Trophoblast cell (in vitro differentiated cells and primary cell): Measurements from ENCODE around the gene C16orf90. TPM values are rescaled to one million over a fixed set of nuclear protein-coding genes. Genes with fewer than 3 reads are reported as not detected.

ENCODE experiments used
- DNase-seq, 2 donors: peaks; one replicate each; pipeline ENCODE4 v3.0.0-alpha.2; 2016
- H2AFZ ChIP-seq: 2 replicates; pipeline ENCODE4 v1.6.1; 2013; ENCODE audit warnings: low read length, moderate library complexity, mild to moderate bottlenecking; ENCODE audit not compliant: insufficient read depth, poor library complexity
- H2AK5ac ChIP-seq: 2 replicates; pipeline ENCODE4 v1.6.1; 2013; ENCODE audit warnings: mild to moderate bottlenecking, low read length
- H2BK120ac ChIP-seq: 2 replicates; pipeline ENCODE4 v1.6.1; 2013; ENCODE audit warnings: low read length, mild to moderate bottlenecking, moderate library complexity; ENCODE audit not compliant: insufficient read depth, poor library complexity
- H2BK12ac ChIP-seq: 2 replicates; pipeline ENCODE4 v1.6.1; 2013; ENCODE audit warnings: mild to moderate bottlenecking, low read length, moderate library complexity
- H2BK5ac ChIP-seq: 2 replicates; pipeline ENCODE4 v1.6.1; 2013; ENCODE audit warnings: low read length, low read depth, moderate library complexity, mild to moderate bottlenecking; ENCODE audit not compliant: poor library complexity
- H3K14ac ChIP-seq: 2 replicates; pipeline ENCODE4 v1.6.1; 2013; ENCODE audit warnings: mild to moderate bottlenecking, low read length
- H3K18ac ChIP-seq: 2 replicates; pipeline ENCODE4 v1.6.1; 2013; ENCODE audit warnings: mild to moderate bottlenecking, low read length
- H3K23ac ChIP-seq: 2 replicates; pipeline ENCODE4 v1.6.1; 2013; ENCODE audit warnings: low read length
- H3K27ac ChIP-seq: 2 replicates; pipeline ENCODE4 v1.5.1; 2013; ENCODE audit warnings: low read depth, mild to moderate bottlenecking, inconsistent platforms, low read length, moderate library complexity
- H3K27me3 ChIP-seq: 2 replicates; pipeline ENCODE4 v1.6.1; 2013; ENCODE audit warnings: inconsistent platforms, mild to moderate bottlenecking, low read length, moderate library complexity; ENCODE audit not compliant: insufficient read depth
- H3K36me3 ChIP-seq, 2 experiments: 1 replicate in 1 of 2; 2 replicates in 1 of 2; pipeline ENCODE4 v1.6.1; 2013; ENCODE audit warnings: low read length in 2 of 2, mild to moderate bottlenecking in 2 of 2, moderate library complexity in 1 of 2; ENCODE audit not compliant: insufficient read depth in 2 of 2, control insufficient read depth in 1 of 2
- H3K4ac ChIP-seq: 2 replicates; pipeline ENCODE4 v1.6.1; 2013; ENCODE audit warnings: low read depth, mild to moderate bottlenecking, low read length, moderate library complexity
- H3K4me1 ChIP-seq, 2 experiments: 1 replicate in 1 of 2; 2 replicates in 1 of 2; pipeline ENCODE4 v1.6.1; 2013; ENCODE audit warnings: low read length in 2 of 2, mild to moderate bottlenecking in 2 of 2, moderate library complexity in 1 of 2; ENCODE audit not compliant: insufficient read depth in 2 of 2, control insufficient read depth in 1 of 2
- H3K4me2 ChIP-seq: 2 replicates; pipeline ENCODE4 v1.6.1; 2013; ENCODE audit warnings: inconsistent platforms, mild to moderate bottlenecking, low read length, moderate library complexity
- H3K4me3 ChIP-seq: 2 replicates; pipeline ENCODE4 v1.5.1; 2013; ENCODE audit warnings: mild to moderate bottlenecking, low read depth, low read length, inconsistent platforms
- H3K79me1 ChIP-seq: one replicate; pipeline ENCODE4 v1.6.1; 2013; ENCODE audit warnings: low read length
- H3K79me2 ChIP-seq: 2 replicates; pipeline ENCODE4 v1.6.1; 2013; ENCODE audit warnings: low read length, mild to moderate bottlenecking; ENCODE audit not compliant: control insufficient read depth, insufficient read depth, poor library complexity
- H3K9ac ChIP-seq: 2 replicates; pipeline ENCODE4 v1.6.1; 2013; ENCODE audit warnings: mild to moderate bottlenecking, low read length
- H3K9me3 ChIP-seq: 2 replicates; pipeline ENCODE4 v1.6.1; 2013; ENCODE audit warnings: low read depth, mild to moderate bottlenecking, control low read depth, inconsistent platforms, low read length; ENCODE audit not compliant: insufficient read depth
- H4K12ac ChIP-seq: 2 replicates; pipeline ENCODE4 v1.6.1; 2013; ENCODE audit warnings: low read depth, mild to moderate bottlenecking, low read length, moderate library complexity
- H4K8ac ChIP-seq: 2 replicates; pipeline ENCODE4 v1.6.1; 2013; ENCODE audit warnings: low read depth, mild to moderate bottlenecking, low read length, moderate library complexity
- H4K91ac ChIP-seq: one replicate; pipeline ENCODE4 v1.6.1; 2013; ENCODE audit warnings: low read depth, mild to moderate bottlenecking, low read length, moderate library complexity
- WGBS: extraction: QIAGEN DNeasy Blood & Tissue Kit; methylation state at CpG from one replicate; pipeline ENCODE4 v1.1.7; 2013; ENCODE audit warnings: missing lambda C conversion rate; ENCODE audit not compliant: insufficient read length, insufficient coverage; ENCODE audit errors: extremely low coverage; 5-methylcytosine and 5-hydroxymethylcytosine counted together
- polyA plus RNA-seq: library from polyadenylated mRNA; stranded (reverse); fragments of 200-250 nt; gene quantifications from 2 replicates; pipeline ENCODE4 v1.2.3, GENCODE V29; 2013

The C16orf90 gene
- polyA plus RNA-seq, result not detected in 2 replicates

- Histone ChIP-seq H3K27me3 (no peaks in the 10 kb centered on the region), H3K36me3 (no peaks in the 10 kb centered on the region), H3K9me3 (no peaks in the 10 kb centered on the region), H3K4me3 (no peak within 1 kb of the TSS), H3K4me1 (no peaks in the 10 kb centered on the region), H4K8ac (no peak within 1 kb of the TSS), H3K18ac (no peak within 1 kb of the TSS), H3K27ac (no peak within 1 kb of the TSS), H2AK5ac (no peak within 1 kb of the TSS), H3K14ac (no peak within 1 kb of the TSS), H3K23ac (no peak within 1 kb of the TSS), H3K4ac (no peak within 1 kb of the TSS), H2BK120ac (no peak within 1 kb of the TSS), H2AFZ (no peak within 1 kb of the TSS), H4K12ac (no peak within 1 kb of the TSS), H3K79me1 (no peaks in the 10 kb centered on the region), H4K91ac (no peak within 1 kb of the TSS), H3K79me2 (no peaks in the 10 kb centered on the region), H2BK12ac (no peak within 1 kb of the TSS), H2BK5ac (no peak within 1 kb of the TSS), H3K9ac (no peak within 1 kb of the TSS), H3K4me2 (no peak within 1 kb of the TSS)
- WGBS, result no CpG with 5 or more reads among the region's 3 CpGs
- DNase-seq, result no peak
Measured at GRCh38 chr16:3495176-3495575, at the start of gene C16orf90. Gene C16orf90 (minus strand): TSS chr16:3495489. CDS start chr16:3495421, 68 bp downstream.

- Histone ChIP-seq H3K79me1 (no peaks in the 10 kb centered on the region), H2BK120ac (no peak overlapping the region), H4K91ac (no peak overlapping the region), H3K4me1 (no peaks in the 10 kb centered on the region), H3K79me2 (no peaks in the 10 kb centered on the region), H3K4ac (no peak overlapping the region), H3K4me2 (no peak overlapping the region), H2AFZ (no peak overlapping the region), H3K14ac (no peak overlapping the region), H2BK12ac (no peak overlapping the region), H3K36me3 (no peaks in the 10 kb centered on the region), H3K4me3 (no peak overlapping the region), H4K12ac (no peak overlapping the region), H4K8ac (no peak overlapping the region), H3K27me3 (no peaks in the 10 kb centered on the region), H3K18ac (no peak overlapping the region), H3K9me3 (no peaks in the 10 kb centered on the region), H3K9ac (no peak overlapping the region), H2AK5ac (no peak overlapping the region), H2BK5ac (no peak overlapping the region), H3K27ac (no peak overlapping the region), H3K23ac (no peak overlapping the region)
- DNase-seq, result no peak
- no CpG with 5 or more reads among the region's 6 CpGs for WGBS
Measured at GRCh38 chr16:3542601-3543373, 47.5 kb upstream of the C16orf90 start.

GRCh38 chr16:3541527-3542155 is 46.4 kb upstream of the C16orf90 start:
- Histone ChIP-seq H3K9me3 (no peaks in the 10 kb centered on the region), H3K9ac (no peak overlapping the region), H3K79me1 (no peaks in the 10 kb centered on the region), H3K18ac (no peak overlapping the region), H2BK12ac (no peak overlapping the region), H3K79me2 (no peaks in the 10 kb centered on the region), H4K12ac (no peak overlapping the region), H4K8ac (no peak overlapping the region), H3K27me3 (no peaks in the 10 kb centered on the region), H3K27ac (no peak overlapping the region), H3K4ac (no peak overlapping the region), H4K91ac (no peak overlapping the region), H3K4me1 (no peaks in the 10 kb centered on the region), H3K36me3 (no peaks in the 10 kb centered on the region), H3K23ac (no peak overlapping the region), H2AK5ac (no peak overlapping the region), H3K4me3 (no peak overlapping the region), H2AFZ (no peak overlapping the region), H2BK5ac (no peak overlapping the region), H3K4me2 (no peak overlapping the region), H3K14ac (no peak overlapping the region), H2BK120ac (no peak overlapping the region)
- no peak for DNase-seq
- WGBS, result no CpG with 5 or more reads among the region's 13 CpGs

GRCh38 chr16:3538222-3538621 is 42.9 kb upstream of the C16orf90 start:
- no peaks in the 10 kb centered on the region for H3K9me3 ChIP-seq
- H2BK120ac ChIP-seq, result no peak overlapping the region
- H3K27me3 ChIP-seq, result no peaks in the 10 kb centered on the region
- no peaks in the 10 kb centered on the region for H3K79me2 ChIP-seq
- no peak overlapping the region for H3K4me3 ChIP-seq
- H3K23ac ChIP-seq, result no peak overlapping the region
- H3K27ac ChIP-seq, result no peak overlapping the region
- no peak overlapping the region for H4K91ac ChIP-seq
- no peak overlapping the region for H3K14ac ChIP-seq
- H4K12ac ChIP-seq, result no peak overlapping the region
- H2AK5ac ChIP-seq, result no peak overlapping the region
- H2AFZ ChIP-seq, result no peak overlapping the region
- peaks cover 5 to 11% of the 10 kb centered on the region in 2 experiments for H3K36me3 ChIP-seq
- no peak overlapping the region for H3K4me2 ChIP-seq
- WGBS, result no CpG with 5 or more reads among the region's 4 CpGs
- H3K4ac ChIP-seq, result no peak overlapping the region
- H3K79me1 ChIP-seq, result no peaks in the 10 kb centered on the region
- H4K8ac ChIP-seq, result no peak overlapping the region
- H2BK5ac ChIP-seq, result no peak overlapping the region
- no peaks in the 10 kb centered on the region for H3K4me1 ChIP-seq
- H3K9ac ChIP-seq, result no peak overlapping the region
- H3K18ac ChIP-seq, result no peak overlapping the region
- no peak overlapping the region for H2BK12ac ChIP-seq
- no peak for DNase-seq
